ENCODE measurements around the gene IFI16.
"Not testable (repeated sequence)": the region's sequence is repeated elsewhere in the genome, so short reads cannot be mapped to it uniquely, and the experiment has no call there.

IFI16 gene

GRCh38 chr1:159009704-159010361 lies at the start of gene IFI16:
Gene IFI16, plus strand, starts transcription at chr1:159009907. Its CDS starts 4,774 bp downstream, at chr1:159014681.
- DNase-seq, result no peak

DNA sequence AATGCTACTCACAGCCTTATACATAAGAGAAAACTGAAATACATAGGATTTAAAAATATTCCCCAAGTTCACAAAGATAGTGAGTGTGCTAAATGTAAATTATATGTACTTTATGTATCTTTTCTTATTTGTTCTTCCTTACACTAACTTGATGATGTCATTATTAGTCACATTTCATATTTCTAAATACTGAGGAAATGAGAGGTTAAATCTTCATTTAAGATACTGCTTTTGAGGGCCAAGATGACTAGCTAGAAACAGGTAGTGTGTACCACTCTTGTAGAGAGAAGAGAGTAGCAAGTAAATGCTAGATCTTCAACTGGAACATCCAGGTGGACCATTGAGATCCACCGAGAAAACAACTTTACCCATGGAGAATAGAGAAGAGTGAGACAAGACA lies 48.5 kb upstream of the IFI16 start:
- no peak for DNase-seq

DNA sequence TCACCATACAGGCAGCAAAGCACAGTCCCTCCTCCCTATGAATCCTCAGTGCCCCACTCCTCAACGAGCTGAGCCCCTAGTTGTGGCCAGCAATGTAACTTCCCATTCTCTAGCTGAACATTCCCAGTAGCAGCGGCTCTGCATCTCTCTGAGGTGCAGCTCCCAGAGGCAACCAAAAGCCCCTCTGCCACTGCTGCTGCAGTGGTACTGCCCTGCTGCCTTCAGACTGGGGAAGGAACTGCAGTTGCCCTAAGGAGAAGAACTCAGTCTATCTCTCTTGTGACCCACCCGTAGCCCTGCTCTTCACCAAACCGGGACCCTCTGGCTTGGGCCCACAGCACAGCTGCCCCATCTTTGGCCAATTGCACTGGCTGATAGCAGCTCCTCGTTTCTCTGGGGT lies 46.7 kb upstream of the IFI16 start:
- DNase-seq, result no peak

- no peak for DNase-seq
These were observed 40.5 kb upstream of the IFI16 start for GRCh38 chr1:158969166-158969565.

DNA sequence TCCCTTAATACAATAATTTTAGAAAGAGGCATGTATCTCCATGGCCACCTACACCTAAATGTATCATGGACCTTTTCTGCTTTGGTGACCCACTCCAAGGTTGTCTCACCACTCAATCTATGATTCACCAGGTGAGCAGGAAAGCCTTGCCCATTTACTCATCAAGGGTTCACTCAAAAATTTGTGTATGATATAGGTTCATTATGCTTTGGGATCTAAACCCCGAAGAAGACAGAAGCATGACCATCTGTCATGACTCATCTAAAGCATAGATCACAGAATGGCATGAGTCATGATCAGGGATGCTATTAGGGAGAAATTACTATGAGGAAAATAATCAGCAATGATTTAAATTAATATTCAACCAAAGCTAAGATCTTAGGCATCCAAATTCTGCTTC lies 39.9 kb upstream of the IFI16 start:
- DNase-seq, result no peak

- peak in 1 of 2 experiments; percentile 11 for DNase-seq
These were observed 36.9 kb upstream of the IFI16 start for GRCh38 chr1:158972841-158973240.

- no peak for DNase-seq
These were observed 33.5 kb upstream of the IFI16 start for GRCh38 chr1:158976219-158976618.

GRCh38 chr1:158978730-158979129 lies 31.0 kb upstream of the IFI16 start:
- DNase-seq, result no peak

DNA sequence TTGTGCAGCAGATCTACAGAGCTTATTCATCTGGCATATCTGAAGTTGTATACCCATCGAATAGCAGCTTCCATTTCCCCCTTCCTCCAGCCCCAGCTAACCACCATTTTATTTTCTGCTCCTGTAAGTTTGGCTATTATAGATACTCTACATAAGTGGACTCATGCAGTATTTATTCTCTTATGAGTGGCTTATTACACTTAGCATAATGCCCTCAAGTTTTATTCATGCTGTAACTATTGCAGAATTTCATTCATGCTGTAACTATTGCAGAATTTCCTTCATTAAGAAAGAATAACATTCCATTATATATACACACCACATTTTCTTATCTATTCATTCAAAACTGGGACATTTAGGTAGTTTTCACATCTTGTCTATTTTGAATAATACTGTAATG lies 30.5 kb upstream of the IFI16 start:
- no peak for DNase-seq

DNA sequence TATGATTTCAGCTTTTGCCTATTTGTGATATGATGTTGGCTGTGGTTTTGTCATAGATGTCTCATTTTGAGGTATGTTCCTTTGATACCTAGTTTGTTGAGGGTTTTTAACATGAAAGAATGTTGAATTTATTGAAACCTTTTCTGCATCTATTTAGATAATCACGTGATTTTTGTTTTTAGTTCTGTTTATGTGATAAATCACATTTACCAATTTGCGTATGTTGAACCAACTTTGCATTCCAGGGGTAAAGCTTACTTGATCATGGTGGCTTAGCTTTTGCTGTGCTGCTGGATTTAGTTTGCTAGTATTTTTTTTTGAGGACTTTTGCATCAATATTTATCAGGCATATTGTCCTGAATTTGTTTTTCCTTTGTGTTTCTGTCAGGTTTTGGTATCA lies 26.5 kb upstream of the IFI16 start:
- no peak for DNase-seq

GRCh38 chr1:158984386-158984785 lies 25.3 kb upstream of the IFI16 start:
- DNase-seq, result no peak

DNA sequence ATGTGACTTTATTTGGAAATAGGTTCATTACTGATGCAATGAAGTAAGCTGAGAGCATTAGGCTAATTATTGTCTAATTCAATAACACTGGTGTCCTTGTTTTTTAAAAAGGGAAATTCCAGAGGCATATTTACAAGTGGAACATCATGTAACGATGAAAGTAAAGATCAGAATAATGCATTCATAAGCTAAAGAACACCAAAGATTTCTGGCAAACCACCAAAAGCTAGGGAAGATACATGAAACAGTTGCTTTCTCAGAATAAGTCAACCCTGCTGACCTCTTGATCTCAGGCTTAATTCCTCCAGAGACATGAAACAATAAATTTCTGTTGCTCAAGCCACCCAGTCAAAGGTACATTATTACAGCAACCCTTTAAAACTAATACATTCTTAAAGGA lies 20.3 kb upstream of the IFI16 start:
- no peak for DNase-seq

DNA sequence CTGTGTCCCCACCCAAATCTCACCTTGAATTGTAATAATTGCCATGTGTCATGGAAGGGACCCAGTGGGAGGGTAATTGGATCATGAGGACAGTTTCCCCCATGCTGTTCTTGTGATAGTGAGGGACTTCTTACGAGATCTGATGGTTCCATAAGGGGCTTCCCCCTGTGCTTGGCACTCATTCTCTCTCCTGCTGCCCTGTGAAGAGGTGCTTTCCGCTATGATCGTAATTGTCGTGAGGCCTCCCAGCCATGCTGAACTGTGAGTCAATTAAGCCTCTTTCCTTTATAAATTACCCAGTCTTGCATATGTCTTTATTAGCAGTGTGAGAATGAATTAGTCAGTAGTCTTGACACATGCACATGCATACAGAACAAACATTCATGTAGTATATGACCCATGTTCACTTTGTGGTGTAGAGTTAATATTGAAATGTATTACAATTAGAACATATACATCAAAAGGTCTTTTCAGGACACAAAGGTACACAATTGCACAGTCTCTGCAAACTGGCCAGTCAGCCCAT lies 16.9 kb upstream of the IFI16 start:
- DNase-seq, result no peak

- DNase-seq, result no peak
These were observed 12.7 kb upstream of the IFI16 start for GRCh38 chr1:158996998-158997397.

GRCh38 chr1:158998037-158998780 lies 11.5 kb upstream of the IFI16 start:
- DNase-seq, result no peak

DNA sequence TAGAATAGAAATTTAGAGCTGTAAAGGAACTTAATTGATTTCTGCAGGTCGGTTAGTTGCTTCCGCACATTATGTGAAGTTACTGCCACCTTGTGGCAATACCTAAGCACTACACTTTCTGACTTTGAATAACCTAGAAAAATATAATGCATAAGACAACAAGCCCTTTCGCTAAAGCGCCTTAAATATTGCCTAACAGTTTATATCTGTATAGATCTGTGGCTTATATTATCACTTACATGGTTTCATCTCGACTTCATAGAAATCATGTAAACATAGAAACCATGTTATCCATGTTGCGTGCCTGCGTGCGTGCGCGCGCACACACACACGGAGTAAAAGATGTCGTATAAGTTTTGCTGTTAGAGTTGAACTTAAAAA lies 10.9 kb upstream of the IFI16 start:
- peak in 1 of 2 experiments; percentile 85 for DNase-seq

DNA sequence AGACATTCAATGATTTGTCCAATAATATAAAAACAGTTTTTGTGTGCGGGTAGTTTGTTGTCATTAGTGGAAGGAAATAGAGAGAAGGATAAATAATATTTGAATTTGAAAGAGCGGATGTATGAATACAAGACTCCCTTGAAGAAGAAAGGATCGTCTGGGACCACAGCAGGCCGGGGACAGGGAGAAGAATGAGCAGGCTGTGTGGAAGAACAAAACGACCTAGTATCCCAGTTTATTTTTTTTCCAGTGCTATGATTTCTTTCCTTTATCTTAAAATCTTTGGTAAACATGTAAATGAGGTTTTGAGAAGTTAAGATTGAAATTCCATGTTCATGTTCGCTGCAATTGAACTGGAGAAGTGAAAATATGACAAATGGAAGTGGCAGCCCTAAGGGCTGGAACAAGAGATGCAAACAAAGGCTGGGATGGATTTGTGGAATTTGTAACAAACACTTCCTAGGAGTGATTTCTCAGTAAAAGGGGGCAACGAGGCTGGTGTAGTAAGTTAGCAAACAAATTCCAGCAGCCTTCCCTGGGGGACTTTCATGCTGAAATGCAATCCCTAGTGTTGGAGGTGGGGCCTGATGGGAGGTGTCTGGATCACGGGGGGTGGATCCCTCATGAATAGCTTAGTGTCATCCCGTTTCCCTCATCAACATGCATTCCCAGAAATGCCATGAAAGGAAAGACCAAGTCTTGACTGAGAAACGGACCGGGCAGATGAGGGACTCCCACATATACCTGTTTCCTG lies 10.2 kb upstream of the IFI16 start:
- DNase-seq, result peak in 1 of 2 experiments; percentile 16

DNA sequence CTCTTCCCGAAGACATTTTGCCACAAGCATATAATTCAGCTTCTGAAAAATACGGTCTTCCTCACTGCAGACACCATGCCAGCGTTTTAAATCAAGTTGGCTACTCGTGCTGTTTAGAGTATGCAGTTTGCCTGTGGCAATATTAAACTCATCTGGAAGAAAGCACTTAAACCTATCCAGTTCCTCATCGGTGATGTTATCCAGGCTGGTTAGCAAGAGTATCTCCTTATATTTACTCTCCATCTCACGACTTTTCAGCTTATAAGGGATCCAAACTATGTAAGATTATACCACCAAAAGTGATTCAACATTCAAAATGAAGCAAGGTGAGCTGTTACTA lies 9.7 kb upstream of the IFI16 start:
- no peak for DNase-seq

DNA sequence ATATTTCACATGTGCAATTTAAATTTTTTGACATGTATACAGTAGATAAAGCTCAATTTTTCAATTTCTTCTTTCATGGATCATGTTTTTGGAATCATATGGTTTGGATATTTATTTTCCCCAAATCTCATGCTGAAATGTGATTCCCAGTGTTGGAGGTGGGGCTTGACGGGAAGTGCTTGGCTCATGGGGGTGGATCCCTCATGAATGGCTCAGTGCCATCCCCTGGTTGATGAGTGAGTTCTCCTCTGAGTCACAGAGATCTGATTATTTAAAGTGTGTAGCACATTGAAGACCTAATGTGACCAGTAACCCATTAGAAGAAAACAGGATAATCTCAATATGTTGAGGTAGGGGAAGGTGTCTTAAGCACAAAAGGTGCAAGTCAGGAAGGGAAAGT lies 9.1 kb upstream of the IFI16 start:
- DNase-seq, result no peak

GRCh38 chr1:159005161-159005560 lies 4.5 kb upstream of the IFI16 start:
- no peak for DNase-seq

- DNase-seq, result no peak
These were observed 4.0 kb upstream of the IFI16 start for GRCh38 chr1:159005676-159006075.

DNA sequence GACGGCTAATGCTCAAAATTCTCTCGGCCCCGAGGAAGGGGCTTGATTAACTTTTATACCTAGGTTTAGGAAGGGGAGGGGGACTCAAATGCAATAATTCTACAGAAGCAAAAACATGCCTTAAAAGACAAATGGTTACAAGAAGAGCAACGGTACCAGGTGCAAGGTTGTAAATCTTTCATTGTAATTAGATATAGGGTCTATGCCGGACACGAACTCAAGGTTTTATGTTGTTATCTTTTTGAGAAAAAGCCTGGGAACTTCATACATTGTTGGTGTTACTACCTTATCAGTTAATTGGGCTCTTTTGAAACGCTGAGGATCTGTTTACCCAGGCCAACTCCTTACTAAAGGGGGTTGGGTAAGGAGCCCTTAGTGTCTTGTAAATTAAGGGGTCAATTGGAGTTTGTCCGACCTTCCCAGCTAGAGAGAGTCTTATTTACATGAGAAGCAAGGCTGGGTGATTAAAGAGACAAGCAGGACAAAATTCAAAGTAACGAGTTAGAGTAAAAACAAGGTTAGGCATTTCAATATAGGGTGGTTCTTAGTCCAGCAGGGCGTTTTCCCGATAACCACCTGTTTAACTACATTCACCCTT lies 3.4 kb upstream of the IFI16 start:
- DNase-seq, result not testable (repeated sequence)

- DNase-seq, result no peak
These were observed 2.0 kb upstream of the IFI16 start for GRCh38 chr1:159007726-159008125.

Data from NCI-H526 (cell line).